NCI-H1694 treated with DMSO at 0.1 percent for 48 hours (cell line): ENCODE data around the gene ADGRE2.
"Not testable (repeated sequence)": the region's sequence is repeated elsewhere in the genome, so short reads cannot be mapped to it uniquely, and the experiment has no call there.

Experiments
- DNase-seq: peaks from one replicate; lab custom pipeline; 2025; lab: John Stamatoyannopoulos, UW

Gene ADGRE2

DNA sequence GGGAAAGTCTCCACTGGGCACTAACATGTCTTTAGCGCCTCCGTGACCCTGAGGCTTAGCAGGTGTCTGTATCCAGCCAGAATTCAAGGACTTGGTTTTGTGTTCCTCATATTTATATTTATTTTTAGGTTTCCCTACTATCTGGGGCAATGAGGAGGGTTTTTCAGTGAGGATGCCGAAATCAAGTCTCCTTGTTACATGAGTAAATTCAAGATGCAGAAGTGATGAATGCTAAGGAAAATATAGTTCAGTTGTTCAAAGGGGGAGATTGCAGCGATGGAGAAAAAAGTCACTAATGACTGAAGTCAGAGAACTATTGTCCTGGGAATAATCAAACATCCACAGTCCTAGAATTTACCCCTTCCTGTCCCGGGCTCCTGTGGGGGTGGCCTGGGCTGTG is 791 bp upstream of the ADGRE2 start:
- no peak for DNase-seq

DNA sequence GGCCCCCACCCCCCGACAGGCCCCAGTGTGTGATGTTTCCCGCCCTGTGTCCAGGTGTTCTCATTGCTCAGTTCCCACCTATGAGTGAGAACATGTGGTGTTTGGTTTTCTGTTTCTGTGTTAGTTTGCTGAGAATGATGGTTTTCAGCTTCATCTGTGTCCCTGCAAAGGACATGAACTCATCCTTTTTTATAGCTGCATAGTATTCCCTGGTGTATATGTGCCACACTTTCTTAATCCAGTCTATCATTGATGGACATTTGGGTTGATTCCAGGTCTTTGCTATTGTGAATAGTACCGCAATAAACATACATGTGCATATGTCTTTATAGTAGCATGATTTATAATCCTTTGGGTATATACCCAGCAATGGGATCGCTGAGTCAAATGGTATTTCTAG is 715 bp downstream of the ADGRE2 start:
- not testable (repeated sequence) for DNase-seq

DNA sequence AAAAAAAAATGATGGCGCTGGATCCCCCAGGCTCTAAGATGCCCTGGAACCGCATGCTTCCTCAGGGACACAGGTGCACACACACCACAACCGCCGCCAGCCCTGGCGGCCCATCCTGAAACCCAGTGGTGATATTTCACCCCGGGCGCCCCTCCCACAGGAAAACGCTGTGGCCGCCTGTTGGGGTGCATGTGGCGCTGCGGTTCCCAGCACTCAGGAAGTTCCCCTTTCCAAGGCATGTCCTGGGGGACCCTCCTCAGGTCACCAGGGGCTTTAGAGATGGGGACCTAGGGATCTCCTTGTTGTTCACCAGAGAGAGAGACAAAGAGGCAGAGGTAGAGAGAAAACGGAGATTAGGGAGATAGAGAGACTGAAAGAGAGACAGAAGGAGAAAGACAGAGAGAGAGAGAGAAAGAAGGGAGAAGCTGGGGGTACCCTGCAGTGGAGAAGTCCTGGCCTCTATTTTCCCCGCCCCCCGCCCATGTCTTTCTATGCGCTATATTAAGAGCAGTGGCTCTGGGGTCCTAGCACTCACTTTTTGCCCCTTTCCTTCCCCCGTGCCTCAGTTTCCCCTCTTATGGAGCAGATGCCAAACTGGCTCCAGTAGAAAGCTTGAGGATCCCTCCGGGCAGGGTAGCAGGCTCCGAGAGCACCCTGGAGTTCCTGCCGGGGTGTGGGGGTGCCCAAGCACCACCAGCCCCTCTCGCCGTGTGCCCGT is 2.3 kb downstream of the ADGRE2 start:
- DNase-seq, result no peak

DNA sequence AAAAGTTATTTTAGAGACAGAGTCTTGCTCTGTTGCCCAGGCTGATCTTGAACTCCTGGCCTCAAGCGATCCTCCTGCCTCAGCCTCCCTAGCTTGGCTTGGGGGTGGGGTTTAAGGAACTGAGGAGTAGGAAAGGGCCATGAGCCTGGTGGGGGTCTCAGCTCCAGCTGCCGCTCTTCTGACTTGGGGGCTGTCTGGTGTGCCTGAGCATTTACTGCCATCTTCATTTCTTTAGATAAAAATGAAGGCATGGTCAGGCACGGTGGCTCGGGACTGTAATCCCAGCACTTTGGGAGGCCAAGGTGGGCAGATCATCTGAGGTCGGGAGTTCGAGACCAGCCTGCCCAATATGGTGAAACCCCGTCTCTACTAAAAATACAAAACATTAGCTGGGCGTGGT is 3.0 kb downstream of the ADGRE2 start:
- not testable (repeated sequence) for DNase-seq

DNA sequence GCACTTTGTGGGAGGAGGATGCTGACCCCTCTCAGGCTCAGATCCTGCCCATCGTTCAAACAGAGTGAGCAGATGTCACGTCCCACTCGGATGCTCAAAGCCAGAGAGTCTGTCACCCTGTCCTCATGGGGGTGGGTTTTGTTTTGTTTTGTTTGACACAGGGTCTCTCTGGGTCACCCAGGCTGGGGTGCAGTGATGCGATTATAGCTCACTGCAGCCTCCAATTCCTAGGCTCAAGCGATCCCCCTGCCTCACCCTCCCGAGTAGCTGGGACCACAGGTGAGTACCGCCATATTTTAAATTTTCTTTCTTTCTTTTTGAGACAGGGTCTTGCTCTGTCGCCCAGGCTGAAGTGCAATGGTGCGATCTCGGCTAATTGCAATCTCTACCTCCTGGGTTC is 4.0 kb downstream of the ADGRE2 start:
- DNase-seq, result no peak

DNA sequence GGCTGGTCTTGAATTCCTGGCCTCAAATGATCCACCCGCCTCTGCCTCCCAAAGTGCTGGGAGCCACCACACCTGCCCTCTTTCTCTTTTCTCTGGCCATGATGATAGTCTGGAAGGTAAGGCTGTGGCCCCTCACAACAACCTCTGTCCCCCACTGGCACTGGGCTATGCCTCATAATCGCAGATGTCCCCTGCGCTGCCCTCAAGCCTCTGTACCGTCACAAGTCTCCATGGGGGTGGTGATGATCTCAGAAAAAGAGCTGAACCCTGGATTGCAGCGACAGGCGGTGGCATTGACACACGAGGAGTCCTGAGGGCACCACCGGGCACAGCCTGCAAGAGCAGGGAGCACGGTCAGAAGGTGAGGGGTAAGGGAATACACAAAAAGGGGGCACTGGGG is 4.6 kb downstream of the ADGRE2 start:
- not testable (repeated sequence) for DNase-seq

DNA sequence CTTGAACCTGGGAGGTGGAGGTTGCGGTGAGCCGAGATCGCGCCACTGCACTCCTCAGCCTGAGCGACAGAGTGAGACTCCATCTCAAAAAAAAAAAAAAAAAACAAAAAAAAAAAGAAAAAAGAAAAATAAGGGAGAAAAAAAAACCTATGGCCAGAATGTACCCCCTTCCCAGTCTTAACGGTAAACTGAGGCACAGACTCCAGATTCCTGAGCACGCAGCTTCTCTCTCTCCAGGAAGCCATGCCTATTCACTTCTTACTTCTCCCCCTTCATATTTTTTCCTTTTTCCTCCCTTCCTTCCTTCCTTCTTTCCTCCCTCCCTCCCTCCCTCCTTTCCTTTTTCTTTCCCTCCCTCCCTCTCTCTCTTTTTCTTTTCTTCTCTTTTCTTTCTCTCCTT is 5.4 kb downstream of the ADGRE2 start:
- no peak for DNase-seq

DNA sequence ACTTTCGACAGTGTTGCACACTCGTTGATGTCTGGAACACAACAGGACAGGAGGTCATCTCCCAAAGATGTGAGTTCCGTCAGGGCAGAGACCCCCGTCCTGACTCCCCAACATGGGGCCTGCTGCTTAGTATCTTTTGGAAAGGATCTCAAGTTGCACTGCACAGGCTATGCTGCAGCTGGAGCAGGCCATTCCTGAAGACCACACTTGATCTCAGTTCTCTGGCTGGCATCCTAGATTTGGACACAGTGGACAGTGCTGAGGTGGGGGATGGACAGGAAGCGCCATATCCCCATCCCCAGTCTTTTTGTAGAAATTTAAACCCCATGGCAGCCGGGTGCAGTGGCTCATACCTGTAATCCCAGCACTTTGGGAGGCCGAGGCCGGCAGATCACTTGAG is 5.9 kb downstream of the ADGRE2 start:
- DNase-seq, result no peak

DNA sequence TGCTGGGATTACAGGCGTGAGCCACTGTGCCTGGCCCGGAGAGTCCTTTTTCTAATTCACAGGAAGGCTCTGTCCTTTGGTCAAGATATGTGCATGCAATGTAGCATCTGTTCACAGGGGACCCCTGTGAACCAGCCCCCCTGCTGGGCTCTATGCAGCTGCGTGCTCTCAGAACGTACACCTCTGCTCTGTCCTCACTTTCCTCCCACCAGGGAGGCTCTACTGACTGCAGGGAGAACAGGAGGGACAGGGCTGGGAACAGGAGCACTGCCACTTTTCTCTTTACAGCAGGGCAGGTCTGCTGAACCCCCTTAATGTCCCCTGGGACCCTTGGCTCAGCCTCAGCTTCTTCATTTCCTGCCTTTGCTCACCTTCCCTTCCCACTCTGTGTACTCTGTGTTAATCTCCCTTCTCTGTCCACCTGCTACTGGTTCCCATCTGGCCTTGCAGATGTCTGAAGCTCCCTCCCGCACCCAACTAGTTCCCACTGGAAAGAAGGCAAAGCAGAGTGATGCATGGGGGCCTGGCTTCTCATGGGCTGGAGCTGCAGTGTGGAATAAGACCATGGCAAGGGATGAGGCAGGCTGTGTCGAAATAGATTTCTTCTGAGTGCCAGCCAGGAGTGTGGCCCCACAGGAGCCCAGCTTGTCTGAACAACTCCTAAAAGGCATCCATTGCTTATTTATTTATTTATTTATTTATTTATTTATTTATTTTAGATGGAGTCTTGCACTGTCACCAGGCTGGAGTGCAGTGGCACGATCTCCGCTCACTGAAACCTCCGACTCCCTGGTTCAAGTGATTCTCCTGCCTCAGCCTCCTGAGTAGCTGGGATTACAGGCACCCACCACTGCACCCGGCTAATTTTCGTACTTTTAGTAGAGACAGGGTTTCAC is 7.2 kb downstream of the ADGRE2 start:
- no peak for DNase-seq

DNA sequence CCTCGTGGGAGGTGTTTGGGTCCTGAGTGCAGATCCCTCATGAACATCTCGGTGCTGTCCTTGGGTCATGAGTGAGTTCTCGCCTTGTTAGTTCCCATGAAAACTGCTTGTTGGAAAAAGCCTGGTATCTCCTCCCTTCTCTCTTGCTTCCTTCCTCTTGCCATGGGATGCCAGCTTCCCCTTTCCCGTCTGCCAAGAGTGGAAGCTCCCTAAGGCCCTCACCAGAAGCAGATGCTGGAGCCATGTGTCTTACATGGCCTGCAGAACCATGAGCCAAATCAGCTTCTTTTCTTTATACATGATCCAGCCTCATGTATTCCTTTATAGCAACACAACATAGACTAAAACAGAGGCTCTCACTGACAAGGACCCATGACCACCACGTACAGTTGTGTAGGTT is 8.2 kb downstream of the ADGRE2 start:
- DNase-seq, result no peak

DNA sequence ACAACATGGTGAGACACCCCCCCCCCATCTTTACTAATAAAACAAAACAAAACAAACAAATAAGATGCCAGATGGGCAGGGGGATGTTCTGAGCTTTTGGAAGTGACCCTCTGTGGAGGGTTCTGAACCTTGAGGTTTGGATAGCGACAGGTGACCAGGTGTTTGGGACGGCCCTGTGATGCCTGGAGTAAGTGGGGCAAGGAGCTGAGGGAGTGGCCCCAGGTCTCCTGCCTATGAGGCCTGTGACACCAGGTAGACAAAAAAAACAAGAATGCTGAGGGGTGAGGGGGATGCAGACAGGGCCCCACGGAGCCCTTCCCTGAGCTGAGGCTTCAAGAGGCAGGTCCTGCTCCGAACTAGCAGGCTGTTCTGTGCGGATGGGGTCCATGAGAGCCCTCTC is 9.2 kb downstream of the ADGRE2 start:
- no peak for DNase-seq

DNA sequence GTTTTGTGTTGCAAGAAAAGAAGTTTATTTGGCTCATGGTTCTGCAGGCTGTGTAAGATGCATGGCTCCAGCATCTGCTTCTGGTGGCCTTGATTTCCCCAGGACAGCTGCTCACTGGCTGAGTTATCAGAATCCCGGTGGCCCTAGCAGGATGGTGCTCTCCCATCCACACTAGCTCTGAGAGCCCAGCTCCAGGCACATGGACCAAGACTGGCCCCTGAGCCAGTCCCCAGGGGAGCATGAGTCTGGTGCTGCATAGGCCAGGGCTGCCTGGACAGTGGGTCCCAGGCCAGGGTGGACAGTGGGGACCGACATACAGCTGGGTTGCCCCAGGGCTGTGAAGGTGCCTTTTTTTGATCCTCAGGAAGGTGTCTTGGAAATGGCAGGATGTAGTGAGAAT is 10.4 kb downstream of the ADGRE2 start:
- DNase-seq, result no peak

DNA sequence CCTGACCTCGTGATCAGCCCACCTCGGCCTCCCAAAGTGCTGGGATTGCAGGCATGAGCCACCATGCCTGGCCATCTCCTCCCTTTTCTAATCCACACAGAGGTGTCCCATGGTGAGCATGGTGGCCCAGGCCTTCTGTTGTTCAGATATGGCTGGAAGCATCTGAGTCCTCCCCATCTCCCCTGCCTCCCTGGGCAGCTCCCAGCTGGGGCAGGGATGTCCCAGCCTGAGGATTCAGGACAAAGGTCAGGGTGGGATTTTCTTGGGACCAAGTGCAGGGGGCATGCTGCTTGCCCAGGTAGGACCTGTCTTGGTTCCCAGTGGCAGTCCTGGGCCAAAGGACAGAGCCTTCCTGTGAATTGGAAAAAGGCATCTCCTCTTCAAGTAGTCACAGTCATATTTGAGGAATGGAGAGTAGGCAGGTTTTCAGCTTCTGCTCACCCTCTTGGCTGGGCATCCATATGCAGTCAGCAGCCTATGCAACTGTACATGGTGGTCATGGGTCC is 10.8 kb downstream of the ADGRE2 start:
- no peak for DNase-seq

DNA sequence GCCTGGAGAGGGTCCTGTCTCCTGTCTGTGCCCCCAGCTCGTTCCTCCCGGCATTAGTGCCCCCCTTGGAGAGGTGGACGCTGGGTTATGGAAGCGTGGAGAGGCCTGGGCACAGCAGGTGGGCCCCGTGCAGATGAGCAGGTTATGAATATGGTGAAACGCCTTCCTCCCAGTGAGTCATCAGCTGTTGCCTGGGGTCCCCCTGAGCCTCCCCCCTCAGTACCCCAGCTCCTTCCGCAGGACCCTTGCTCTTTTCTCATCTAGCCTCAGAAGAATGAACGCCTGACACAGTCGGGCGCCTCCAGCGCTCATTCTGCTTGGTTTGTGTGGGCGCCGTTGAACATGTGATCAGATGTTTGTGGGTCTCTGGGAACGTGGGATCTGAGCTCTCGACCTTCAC is 12.5 kb downstream of the ADGRE2 start:
- DNase-seq, result not testable (repeated sequence)

DNA sequence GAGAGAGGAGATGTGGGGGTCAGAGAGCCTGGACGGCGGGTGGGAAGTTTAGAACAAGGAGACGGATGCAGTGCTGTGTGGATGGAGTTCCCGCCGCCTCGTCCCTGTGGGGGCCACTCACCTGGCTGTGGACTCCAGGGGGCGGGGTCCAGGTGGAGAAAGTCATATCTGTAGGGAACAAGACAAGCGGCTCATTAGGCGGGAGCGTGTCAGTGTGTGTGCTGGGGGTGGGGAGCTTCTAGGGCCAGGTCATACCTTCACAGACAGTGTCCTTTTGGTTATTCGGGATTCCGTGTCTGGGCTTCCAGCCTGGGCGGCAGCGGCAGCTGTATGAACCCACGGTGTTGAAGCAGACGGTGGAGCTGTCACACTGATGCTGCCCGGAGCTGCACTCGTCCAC is 13.0 kb downstream of the ADGRE2 start:
- not testable (repeated sequence) for DNase-seq

DNA sequence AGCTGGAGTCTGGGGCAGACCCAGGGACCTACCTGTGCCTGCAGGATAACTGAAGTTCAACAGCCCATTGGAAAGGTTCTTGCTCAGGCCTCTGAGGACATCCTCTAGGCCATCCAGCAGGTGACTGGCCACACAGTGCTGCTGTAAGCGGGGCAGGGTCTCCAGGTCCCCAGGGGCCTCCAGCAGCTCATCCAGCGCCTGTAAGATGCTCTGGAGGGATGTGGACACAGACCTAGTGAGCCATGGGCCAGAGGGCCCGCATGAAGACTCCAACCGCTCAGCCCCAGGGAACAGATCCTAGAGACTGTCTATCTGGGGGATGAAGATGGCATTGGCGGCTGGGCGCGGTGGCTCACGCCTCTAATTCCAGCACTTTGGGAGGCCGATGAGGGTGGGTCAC is 14.0 kb downstream of the ADGRE2 start:
- DNase-seq, result no peak

DNA sequence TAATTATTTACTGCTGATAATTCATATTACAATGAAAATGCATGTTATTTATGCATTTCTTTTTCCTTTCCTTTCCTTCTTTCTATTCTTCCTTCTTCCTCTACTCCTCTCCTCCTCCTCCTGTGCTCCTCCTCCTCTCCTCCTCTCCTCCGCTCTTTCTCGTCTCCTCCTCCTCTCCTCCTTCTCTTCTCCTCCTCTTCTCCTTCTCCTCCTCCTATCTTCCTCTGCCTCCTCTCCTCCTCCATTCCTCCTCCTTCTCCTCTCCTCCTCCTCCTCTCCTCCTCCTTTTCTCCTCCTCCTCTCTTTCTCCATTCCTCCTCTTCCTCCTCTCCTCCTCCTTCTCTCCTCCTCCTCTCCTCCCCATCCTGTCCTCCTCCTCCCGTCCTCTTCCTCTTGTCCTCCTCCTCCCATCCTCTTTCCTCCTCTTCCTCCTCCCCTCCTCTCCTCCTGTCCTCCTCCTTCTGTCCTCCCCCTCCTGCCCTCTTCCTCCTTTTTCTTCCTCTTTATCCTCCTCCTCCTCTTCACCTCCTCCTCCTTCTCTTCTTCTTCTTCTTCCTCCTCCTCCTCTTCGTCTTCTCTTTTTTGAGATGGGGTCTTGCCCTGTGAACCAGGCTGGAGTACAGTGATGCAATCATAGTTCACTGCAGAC is 14.7 kb downstream of the ADGRE2 start:
- DNase-seq, result no peak

DNA sequence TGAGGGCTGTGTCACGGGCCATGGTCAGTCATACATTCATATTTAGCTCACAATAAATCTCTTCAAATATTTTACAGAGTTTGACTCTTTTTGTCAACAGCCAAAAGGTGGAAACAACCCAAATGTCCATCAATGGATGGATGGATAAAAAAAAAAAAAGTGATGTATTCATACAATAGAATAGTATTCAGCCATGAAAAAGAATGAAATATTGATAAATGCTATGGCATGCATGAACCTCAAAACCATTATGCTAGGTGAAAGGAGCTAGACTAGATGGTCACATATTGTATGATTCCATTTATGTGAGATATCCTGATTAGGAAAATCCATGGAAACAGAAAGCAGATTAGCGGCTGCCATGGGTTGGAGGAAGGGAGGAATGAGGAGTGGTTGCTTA is 16.2 kb downstream of the ADGRE2 start:
- no peak for DNase-seq

DNA sequence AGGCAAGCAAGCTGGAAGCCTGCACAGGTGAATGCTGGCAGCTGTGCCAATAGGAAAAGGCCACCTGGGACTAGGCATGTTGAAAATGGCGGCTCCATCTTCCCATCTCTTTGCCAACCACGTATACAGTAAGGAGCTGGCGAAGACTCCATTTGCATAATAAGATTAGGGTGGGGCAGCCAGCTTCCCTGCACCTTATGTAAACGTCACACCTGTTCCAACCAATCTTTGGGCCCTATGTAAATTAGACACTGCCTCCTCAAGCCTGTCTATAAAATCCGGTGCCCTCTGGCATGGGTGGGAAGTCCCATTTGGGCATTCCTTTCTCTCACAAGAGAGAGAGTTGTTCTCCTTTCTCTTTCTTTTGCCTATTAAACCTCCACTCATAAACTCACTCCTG is 16.8 kb downstream of the ADGRE2 start:
- DNase-seq, result no peak

DNA sequence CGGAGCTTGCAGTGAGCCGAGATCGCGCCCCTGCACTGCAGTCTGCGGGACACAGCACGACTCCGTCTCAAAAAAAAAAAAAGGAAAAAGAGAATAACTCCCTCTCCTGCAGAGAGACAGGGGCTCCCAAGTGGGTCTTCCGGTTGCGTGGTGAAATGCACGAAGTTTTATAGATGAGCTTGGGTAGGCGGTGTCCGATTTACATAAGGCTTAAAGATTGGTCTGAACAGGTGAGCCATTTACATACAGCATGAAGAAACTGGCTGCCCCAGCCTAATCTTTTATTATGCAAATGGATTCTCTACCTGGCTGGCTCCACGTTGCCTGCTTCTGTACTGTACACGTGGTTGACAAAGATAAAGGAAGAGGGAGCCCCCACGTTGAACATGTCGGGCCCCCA is 19.5 kb downstream of the ADGRE2 start:
- DNase-seq, result no peak

DNA sequence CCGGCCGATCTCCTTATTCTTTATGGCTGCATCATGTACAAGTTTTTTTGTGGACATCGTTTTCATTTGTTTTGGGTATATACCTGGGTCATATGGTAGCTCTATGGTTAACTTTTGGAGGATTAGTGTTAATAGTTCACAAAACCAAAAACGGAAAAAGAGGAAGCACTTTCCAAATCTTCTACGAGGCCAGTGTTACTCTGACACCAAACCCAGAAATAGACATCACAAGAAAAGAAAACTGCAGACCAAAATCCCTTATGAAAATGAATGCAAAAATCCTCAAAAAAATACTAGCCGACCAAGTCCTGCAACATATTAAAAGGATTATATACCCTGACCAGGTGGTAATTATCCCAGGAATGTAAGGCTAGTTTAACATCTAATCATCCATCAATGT is 29.8 kb downstream of the ADGRE2 start:
- DNase-seq, result no peak

DNA sequence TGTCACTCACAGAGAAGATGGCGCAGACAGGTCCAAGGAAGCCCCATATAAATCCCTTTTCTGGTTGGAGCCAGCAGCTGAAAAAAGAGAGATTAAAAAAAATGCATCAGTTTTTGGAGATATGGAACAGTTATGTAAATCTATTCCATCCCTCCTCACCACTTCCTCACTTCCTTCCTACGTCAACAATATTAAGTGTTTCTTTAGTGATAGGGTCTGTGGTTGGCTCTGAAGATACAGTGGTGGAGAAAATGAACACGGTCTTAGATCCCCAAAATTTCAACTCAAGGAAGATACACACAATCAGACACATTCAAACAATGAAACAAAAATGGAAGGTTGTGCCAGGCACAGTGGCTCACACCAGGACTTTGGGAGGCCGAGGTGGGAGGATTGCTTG is 31.5 kb downstream of the ADGRE2 start:
- DNase-seq, result no peak

DNA sequence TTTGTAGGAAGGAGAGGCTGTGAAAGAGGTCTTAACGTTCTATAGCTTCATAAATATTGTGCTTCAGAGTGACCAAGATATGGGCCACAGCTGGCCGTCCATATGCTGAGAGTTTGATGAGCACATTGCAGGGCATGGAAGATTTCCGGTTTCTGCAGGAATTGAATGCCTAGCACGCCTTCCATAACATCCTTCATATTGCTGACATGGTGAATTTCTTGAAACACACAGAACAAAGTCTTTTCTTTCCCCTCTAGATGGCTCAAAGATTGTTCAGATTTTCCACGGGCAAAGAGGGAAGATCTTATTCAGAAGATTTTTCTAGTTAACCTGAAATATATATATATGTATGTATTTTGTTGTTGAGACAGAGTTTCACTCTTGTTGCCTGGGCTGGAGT is 42.4 kb downstream of the ADGRE2 start:
- no peak for DNase-seq
